ENCODE data around the gene CHMP3.
"Not testable (repeated sequence)": the region's sequence is repeated elsewhere in the genome, so short reads cannot be mapped to it uniquely, and the experiment has no call there.

CHMP3 gene

DNA sequence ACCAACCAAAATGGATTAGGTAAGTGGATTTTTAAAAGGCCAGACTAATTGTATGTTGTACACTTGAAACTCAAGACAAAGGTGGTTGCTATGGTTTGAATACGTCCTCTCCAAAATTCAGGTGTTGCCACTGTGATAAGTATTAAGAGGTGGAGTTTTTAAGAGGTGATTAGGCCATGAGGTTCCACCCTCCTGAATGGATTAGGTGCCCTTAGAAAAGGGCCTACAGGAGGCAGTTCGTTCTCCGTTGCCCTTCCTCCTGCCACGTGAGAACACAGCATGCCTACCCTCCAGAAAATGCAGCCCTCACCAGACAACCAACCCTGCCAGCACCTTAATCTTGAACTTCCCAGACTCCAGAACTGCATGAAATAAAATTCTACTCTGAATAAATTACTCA, 51.2 kb downstream of the CHMP3 start:
- FAIRE-seq, result no peak

DNA sequence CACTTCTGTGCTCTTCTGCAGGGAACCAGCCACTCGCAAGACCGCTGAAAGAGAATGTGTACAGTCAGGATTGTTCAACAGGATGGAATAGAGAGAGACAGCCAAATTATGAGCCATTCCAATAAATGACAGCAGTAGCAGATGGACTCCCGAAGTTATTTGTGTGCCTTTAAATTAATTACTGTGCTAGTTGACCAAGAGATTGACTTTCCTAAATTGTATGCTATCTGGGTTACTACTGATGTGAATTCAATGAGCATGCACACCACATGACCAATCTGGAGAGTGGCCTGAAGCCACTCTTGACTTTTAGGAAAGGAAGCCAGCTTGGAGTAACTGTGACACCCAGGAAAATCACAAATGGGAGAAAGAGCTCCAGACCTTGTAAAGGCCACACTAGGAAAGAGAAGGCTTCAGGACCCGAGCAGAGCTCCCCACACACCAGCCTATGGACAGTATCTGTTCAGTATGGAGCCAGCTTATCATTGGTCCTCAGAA, 52.8 kb downstream of the CHMP3 start:
- DNase-seq (ENCODE audit: low spot score), result no peak
- no peak for FAIRE-seq

More for the DNA sequence above, 51.2 kb downstream of the CHMP3 start:
- DNase-seq (ENCODE audit: low spot score), result no peak

DNA sequence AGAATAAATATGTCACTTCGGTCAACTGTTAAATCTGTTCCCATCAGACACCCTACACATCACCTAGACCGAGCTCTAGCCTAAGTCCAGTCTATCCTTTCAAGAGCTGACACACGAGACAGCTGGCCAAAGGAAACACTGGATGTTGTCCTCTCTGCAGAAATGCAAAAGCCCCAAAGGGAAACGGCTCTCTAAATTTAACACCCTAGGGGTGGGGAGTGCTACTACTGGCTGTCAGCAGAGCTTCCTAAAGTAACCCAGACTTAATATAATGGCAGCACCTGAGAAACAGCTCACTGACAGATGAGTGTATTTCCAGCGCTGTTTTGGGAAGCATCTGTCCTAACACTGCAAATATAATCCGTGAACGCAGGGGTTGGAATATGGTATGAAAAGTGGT, 55.6 kb downstream of the CHMP3 start:
- FAIRE-seq (no peak), DNase-seq (ENCODE audit: low spot score) (no peak)

DNA sequence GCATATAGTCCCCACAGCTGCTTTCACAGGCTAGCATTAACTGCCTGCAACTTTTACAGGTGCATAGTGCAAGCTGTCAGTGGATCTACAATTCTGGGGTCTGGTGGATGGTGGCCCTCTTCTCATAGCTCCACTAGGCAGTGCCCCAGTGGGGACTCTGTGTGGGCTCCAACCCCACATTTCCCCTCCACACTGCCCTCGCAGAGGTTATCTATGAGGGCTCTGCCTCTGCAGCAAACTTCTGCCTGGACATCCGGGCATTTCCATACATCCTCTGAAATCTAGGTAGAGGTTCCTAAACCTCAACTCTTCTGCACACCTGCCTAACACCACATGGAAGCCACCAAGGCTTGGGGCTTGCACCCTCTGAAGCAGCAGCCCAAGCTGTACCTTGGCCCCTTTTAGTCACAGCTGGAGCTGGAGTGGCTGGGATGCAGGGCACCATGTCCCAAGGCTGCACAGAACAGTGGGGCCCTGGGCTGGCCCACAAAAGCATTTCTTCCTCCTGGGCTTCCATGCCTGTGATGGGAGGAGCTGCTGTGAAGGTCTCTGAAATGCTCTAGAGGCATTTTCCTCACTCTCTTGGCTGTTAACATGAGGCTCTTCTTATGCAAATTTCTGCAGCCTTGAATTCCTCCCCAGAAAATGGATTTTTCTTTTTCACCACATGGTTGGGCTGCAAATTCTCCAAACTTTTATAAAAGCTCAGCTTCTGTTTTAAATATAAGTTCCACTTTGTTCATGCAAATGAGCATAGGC, 62.7 kb downstream of the CHMP3 start:
- FAIRE-seq (no peak), DNase-seq (ENCODE audit: low spot score) (no peak)

DNA sequence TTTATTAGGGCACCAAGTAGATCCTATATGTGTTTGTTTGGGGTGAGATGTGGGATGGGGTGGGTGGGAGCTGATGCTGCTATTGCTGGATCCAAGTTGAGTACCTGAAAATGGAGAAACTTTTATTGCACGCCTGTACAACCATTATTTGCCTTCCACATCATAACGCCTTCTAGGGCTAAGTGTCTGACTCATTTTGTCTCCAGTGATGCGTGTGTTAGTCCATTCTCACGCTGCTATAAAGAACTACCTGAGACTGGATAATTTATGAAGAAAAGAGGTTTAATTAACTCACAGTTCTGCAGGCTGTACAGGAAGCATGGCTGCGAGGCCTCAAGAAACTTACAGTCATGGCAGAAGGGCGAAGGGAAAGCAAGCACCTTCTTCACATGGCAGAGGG, 63.9 kb downstream of the CHMP3 start:
- DNase-seq (ENCODE audit: low spot score) (no peak), FAIRE-seq (no peak)

DNA sequence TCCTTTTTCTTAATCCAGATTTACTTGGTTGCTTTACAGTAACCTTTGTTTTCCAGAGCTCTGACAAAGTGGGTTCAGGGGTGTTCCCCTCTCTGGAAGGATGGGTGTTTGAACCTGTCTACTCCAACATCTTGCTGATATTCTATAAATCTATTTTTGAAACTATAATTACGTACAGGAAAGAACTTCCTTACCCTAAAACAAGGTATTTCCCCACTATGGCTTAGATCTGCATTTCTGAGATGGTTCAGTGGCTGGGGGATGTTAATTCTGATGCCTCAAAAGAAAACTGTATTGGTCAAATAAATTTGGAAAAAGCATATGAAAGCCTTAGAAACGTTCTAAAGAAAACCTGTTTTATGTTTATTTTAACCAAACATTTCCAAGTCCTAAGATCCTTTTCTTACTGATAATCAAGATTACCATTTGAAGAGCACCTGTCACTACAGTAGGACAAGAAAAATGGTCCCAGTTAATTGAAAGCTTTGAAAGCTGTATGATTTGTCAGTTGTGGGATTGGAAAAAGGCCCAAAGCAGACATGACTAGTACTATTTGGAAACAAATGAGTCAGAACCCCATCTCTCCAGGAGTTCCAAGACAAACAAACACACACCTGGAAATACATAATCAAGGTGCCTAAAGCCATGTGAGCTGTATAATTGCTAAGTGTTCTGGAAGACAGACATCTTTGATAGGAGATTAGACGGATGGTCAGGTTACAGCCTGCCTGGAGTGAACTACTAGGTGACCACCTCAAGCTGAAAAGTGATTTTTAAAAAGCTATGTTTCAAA, 64.6 kb downstream of the CHMP3 start:
- DNase-seq (ENCODE audit: low spot score) (no peak), FAIRE-seq (no peak)

DNA sequence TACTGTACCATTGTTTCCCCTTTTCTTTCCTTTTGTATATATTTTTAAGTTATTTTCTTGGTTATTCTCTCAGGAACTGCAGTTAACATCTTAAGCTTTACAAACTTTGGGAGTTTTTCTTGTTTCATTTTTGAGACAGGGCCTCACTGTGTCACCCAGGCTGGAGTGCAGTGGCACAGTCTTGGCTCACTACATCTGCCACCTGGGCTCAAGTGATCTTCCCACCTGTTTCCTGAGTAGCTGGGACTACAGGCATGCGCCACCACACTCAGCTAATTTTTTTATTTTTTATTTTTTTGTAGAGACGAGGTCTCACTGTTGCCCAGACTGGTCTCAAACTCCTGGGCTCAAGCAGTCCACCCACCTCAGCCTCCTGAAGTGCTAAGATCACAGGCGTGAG, 66.9 kb downstream of the CHMP3 start:
- not testable (repeated sequence) for FAIRE-seq; DNase-seq (ENCODE audit: low spot score)

DNA sequence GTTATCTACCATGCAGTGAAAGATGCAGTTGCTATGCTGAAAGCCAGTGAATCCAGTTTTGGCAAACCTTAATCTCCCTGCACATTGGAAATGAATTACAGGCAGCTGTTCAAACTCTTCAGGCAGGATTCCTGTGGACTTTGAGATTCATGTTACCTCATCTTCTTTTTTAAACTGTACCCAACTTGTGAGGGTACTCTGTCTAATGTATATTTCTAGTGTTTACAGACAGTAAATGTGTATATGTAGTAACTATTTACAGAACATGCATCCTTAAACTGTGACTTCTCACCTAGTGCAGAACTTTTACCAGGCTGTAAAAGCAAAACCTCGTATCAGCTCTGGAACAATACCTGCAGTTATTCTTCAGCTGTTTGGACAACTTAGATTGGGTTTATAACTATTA, 71.2 kb downstream of the CHMP3 start:
- no peak for FAIRE-seq
- no peak for DNase-seq (ENCODE audit: low spot score)

DNA sequence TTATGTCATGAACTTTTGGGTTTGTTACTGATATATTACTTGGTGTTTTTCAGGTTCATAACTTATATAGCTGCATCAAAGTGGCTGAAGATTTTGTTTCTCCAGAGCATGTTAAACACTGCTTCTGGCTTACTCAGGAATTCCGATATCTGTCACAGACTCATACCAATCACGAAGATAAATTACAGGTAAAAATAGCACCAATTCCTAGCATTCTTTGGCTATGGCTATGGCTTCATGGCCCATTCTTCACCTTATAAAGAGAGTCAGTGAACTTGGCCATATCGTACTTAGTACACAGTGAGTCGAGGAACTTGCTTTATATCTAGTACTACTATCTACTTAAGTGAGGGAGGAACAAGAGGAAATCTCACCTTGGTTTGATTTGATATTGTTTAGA, 72.2 kb downstream of the CHMP3 start:
- FAIRE-seq, result no peak
- no peak for DNase-seq (ENCODE audit: low spot score)

DNA sequence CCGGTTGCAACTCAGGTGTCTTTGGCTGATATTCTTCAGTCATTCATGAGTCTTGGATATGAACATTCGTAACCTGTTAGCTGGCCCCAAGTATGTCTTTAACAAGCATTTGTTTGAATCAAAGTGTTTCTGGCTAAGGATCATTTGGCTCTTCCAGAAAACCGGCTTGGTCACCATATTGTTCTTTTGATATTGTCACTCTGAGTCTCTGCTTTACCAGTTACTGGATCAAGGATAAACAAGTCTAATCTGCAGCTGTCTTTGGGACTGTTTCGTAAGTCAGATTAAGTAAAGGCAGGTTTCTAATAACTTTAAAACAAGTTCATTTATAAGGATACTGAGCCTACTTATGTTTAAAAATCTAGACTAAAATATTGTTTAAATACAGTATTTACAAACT, 73.0 kb downstream of the CHMP3 start:
- DNase-seq (ENCODE audit: low spot score) (no peak), FAIRE-seq (no peak)

DNA sequence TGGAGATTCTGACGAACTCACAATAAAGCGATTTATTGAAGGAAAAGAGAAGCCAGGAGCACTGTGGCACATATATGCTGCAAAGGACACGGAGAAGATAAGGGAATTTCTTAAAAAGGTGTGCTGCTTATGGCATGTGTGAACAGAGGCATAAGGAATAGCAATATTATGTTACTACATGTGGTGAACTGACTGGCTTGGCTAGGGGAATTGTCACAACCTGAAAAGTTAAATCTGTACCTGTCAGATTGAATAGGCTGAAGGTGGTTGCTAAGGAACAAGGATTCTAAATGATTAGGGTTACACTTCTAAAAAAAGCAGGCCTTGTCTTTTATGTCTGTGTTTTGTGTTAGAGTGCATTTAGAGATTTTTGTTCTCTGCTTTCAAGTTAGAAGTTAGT, 73.7 kb downstream of the CHMP3 start:
- no peak for DNase-seq (ENCODE audit: low spot score)
- no peak for FAIRE-seq

DNA sequence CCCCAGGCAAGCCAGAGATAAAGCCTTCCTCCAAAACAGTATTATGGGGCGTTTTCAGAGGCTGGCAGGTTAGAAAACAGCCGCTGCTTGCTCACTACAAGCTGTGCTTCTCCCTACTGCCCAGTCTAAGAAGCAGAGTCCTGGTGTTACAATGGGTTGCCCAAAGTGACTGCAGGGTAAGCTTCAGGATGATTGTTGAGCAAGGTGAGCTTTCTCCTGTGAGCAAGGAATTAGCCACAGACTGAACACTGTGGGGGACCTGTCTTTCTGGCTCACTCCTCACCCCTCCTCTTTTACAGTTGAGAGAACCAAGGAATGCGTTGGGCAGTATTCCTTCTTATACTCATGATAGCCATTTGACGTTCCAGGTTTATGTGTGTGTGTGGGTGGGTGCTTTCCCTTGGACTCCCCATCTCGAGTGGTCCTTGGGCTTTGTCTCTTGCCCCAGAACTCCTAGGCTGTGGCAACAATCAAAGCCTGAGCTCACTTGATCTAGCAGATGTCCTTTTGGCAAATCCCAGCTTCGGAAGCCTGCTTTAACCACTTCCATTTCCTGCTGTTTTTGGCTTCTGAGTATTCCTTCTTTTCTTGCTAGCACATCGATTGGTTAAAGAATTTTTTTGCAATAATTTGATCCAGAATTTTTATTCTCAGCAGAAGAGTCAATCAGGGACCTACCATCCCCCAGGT, 74.5 kb downstream of the CHMP3 start:
- FAIRE-seq, result no peak
- no peak for DNase-seq (ENCODE audit: low spot score)

DNA sequence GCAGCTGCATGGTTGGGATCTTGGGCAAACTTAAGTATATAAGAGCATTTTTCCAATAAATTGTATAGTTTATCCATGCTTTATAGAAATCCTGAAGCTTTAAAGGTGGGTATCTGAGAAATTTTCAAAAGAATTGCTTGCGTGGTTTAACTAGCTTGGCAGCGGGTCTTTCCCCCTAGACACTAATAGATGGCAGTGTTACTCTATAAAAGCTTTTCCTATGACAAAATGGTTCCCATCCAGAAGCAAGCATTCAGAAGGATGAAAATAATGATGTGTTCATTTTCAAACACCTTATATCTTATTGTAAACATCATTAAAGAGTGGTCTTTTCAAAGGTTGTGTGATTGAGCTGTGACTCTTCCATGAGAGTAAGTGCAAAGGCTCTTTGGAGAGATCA, 76.2 kb downstream of the CHMP3 start:
- FAIRE-seq (no peak), DNase-seq (ENCODE audit: low spot score) (no peak)

DNA sequence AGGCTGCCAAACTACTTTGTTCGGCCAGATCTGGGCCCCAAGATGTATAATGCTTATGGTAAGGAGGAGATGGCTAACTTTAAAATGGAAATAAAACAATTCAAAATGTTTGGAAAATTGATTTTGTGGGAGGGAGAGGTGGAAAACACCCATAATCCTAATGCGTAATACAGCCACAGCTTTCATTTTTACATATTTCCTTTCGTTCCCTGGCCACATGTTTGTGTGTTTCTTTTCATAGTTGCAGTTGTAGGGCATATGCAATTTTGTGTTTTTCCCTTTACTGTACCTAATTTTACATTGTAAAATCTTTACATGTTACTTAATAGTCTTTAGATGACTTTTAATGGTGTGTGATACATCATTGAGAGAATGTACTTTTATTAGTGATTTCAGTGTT, 77.4 kb downstream of the CHMP3 start:
- DNase-seq (ENCODE audit: low spot score) (no peak), FAIRE-seq (no peak)

DNA sequence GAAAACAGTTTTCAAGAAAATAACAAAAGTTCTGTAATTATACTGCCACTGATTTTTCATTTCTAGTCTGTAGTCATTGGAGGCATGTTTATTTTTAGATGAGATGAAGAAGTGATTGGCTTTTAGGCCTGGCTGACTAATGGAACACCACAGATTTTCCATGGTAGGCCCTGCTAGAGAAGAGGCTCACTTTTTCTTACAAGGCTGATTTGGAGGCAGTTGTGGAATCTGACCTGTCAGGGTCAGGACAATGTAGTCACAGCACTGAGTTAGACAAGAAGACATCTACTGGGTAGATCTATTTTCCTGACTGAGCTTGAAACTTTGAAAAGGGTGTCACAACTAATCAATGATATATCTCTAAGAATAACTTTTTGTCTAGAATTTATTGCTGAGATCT, 78.1 kb downstream of the CHMP3 start:
- DNase-seq (ENCODE audit: low spot score), result no peak
- no peak for FAIRE-seq

DNA sequence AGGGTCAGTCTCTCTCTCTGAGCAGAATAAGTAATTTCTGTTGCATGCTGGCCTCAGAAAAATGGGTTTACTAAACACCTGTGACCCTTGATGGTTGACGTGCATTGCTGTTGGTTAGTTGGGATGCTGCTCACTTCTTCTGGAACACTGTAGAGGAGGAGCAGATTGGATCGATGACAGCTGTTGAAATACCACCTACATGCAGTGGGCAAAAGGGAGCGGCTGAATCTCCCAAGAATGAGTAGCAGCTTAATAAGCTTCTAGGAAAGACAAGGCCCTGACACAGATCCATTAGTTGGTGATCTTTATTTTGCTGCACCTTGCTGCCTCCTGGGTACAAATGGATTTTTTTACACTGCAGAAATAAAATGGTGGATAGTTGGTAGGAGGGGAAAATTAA, 78.9 kb downstream of the CHMP3 start:
- FAIRE-seq (no peak), DNase-seq (ENCODE audit: low spot score) (no peak)

DNA sequence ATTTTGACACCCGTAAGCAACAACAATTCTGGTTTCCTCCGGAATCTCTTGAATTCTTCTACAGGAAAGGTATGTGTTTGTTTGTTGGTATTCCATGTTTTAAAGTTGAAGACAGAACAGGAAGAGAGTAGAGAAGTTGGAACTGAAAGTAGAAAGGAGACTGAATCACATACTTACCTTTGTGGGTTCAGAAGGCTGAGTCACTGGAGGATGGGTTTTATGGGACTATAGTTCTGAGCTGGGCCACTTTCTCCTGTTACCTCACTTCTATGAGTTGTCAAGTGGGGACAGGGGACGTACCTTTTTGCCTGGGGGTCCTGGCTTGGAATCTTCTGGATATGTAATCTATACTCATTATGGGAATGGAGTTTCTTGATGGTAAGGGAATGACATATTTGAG, 81.2 kb downstream of the CHMP3 start:
- DNase-seq (ENCODE audit: low spot score), result no peak
- FAIRE-seq, result no peak

DNA sequence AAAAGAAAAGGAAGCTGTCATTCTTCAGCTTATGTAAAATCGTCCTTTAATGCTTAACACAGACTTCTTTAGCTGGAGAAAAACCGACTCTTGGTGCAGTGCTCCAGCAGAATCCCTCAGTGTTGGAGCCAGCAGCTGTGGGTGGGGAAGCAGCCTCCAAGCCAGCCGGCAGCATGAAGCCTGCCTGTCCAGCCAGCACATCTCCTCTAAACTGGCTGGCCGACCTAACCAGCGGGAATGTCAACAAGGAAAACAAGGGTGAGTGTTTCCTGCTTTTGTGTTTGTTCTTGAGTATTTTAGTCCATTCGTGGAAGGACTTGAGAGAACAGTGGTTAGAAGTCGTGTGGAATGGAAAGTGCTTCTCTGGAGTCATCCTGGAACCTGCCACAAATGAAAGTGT, 83.1 kb downstream of the CHMP3 start:
- FAIRE-seq, result no peak
- DNase-seq (ENCODE audit: low spot score), result no peak

DNA sequence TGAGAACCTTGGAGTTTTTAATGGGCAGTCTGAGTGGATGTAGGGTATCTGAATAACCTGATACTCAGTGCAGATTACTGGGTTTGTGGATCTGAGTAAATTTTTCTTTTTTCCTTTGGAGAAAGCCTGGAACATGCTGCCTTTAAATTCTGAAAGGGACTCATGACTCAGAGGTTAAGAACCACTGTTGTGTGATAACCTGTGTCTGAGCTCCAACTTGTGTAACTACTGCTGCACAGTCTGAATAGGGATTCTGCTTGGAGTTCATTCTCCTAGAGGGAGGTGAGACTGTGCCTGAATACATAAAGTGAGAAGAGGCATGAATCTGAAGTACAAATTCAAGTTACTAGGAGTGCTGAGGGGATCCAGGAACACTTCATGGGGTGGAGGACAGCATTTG, 85.9 kb downstream of the CHMP3 start:
- no peak for FAIRE-seq
- no peak for DNase-seq (ENCODE audit: low spot score)

DNA sequence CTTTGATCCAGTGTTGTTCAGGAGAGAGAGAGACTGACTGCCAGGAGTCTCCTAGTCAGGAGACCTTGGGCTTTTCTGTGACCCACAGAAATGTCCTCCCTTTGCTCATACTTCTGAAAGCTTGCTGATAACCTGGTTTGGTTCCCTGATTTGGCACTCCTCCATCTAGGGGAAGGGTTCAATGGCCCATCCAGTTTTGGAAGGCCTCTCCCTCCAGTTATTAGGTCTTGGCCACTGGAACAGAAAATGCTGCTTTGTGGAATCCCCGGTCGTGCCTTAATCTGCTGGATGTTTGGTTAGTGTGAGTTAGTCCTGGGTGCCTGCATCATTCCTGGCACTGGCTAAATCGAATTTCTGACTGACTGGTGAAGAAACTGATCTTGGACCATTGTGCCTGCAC, 86.3 kb downstream of the CHMP3 start:
- DNase-seq (ENCODE audit: low spot score) (no peak), FAIRE-seq (no peak)

DNA sequence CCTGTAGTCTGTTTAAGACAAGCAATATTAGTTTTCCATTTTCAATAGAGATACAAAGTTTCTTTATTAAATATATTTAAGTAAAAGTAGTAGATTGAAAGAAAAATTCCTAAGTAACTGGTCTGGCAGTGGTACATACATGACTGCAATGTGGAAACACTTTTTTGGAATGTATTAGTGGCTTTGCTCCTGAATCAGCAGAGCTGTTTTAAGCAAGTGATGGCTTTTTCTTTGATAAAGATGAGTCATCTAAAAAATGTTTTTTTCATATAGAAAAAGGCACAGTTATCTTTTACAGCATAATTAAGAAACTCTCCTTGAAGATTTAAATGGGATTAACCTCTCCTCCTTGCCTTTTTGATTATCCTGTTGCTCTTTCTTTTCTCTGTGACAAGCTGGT, 87.2 kb downstream of the CHMP3 start:
- no peak for DNase-seq (ENCODE audit: low spot score)

DNA sequence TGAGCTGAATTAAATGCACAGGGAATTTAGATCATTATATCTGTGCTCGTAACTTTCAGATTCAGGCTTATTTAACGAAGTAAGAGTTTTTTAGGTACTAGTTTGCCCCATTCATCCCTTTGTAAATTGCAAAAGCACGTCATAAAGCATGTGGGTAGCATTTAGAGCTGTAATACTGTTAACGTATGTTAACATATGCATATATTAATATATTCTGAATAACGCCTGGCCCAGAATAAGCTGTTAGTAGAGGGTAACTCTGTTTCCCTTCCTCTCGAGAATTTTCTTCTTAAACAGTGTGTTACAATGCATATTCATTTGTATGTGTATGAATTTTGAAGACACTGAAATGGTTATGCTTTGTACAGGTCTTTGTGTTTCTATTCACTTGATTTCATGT, 91.6 kb downstream of the CHMP3 start:
- FAIRE-seq (no peak), DNase-seq (ENCODE audit: low spot score) (no peak)

More for the DNA sequence above, 87.2 kb downstream of the CHMP3 start:
- FAIRE-seq, result no peak

Measured in urothelium cell line (cell line).